Nephron (organoid): ENCODE results near the gene PVALB.
A peak's percentile ranks its signal among the peaks of the same experiment; 100 is the strongest.

Experiments used
- H3K27ac Mint-ChIP-seq, 3 experiments: 2 replicates each; pipeline ENCODE4 v1.8.0; 2020; ENCODE audit warnings: mixed read lengths in 3 of 3, mild to moderate bottlenecking in 2 of 3, moderate library complexity in 1 of 3
- H3K27me3 Mint-ChIP-seq: 2 replicates; pipeline ENCODE4 v1.8.0; 2021; ENCODE audit warnings: low read depth, mild to moderate bottlenecking, moderate library complexity, mixed read lengths
- H3K36me3 Mint-ChIP-seq: 2 replicates; pipeline ENCODE4 v1.8.0; 2020; ENCODE audit warnings: low read depth, mixed read lengths
- H3K4me1 Mint-ChIP-seq: 2 replicates; pipeline ENCODE4 v1.8.0; 2020; ENCODE audit warnings: mixed read lengths
- H3K4me3 Mint-ChIP-seq, 3 experiments: 2 replicates each; pipeline ENCODE4 v1.8.0; 2020; ENCODE audit warnings: mild to moderate bottlenecking in 3 of 3, mixed read lengths in 3 of 3, moderate library complexity in 2 of 3
- H3K9me3 Mint-ChIP-seq: 2 replicates; pipeline ENCODE4 v1.8.0; 2020; ENCODE audit warnings: mixed read lengths
- CTCF ChIP-seq, 3 experiments: fragments of 200-600 bp; sonication (generic); IDR thresholded peaks; one replicate each; pipeline ENCODE4 v1.5.0; 2021; ENCODE audit warnings: antibody characterized with exemption in 3 of 3; ENCODE audit not compliant: unreplicated experiment in 3 of 3

The PVALB gene

GRCh38 chr22:36796552-36797175, 20.2 kb downstream of the PVALB start:
- Mint-ChIP-seq H3K27ac (no peak overlapping the region), H3K4me1 (peaks cover 12% of the 10 kb centered on the region), H3K36me3 (no peaks in the 10 kb centered on the region), H3K27me3 (peaks cover 15% of the 10 kb centered on the region), H3K9me3 (no peaks in the 10 kb centered on the region), H3K4me3 (no peak overlapping the region)
- no peak for TF ChIP-seq CTCF (IDR thresholded peaks at IDR 0.05; ENCODE audit: unreplicated experiment in 3 of 3)

- Mint-ChIP-seq H3K36me3 (no peaks in the 10 kb centered on the region), H3K4me3 (no peak overlapping the region), H3K27ac (peak overlapping the region in 1 of 3 experiments; percentile 47), H3K4me1 (peaks cover 12% of the 10 kb centered on the region), H3K9me3 (no peaks in the 10 kb centered on the region), H3K27me3 (peaks cover 16% of the 10 kb centered on the region)
- no peak for TF ChIP-seq CTCF (IDR thresholded peaks at IDR 0.05; ENCODE audit: unreplicated experiment in 3 of 3)
Measured at GRCh38 chr22:36795633-36796032, 21.2 kb downstream of the PVALB start.

GRCh38 chr22:36790648-36791047, 26.2 kb downstream of the PVALB start:
- Mint-ChIP-seq H3K27ac (no peak overlapping the region), H3K36me3 (no peaks in the 10 kb centered on the region), H3K27me3 (peaks cover 25% of the 10 kb centered on the region), H3K4me1 (no peaks in the 10 kb centered on the region), H3K9me3 (no peaks in the 10 kb centered on the region), H3K4me3 (no peak overlapping the region)
- TF ChIP-seq CTCF (IDR thresholded peaks at IDR 0.05; ENCODE audit: unreplicated experiment in 3 of 3) = no peak

- Mint-ChIP-seq H3K4me3 (no peak overlapping the region), H3K4me1 (peaks cover 5% of the 10 kb centered on the region), H3K27me3 (peaks cover 45% of the 10 kb centered on the region), H3K36me3 (no peaks in the 10 kb centered on the region), H3K27ac (no peak overlapping the region), H3K9me3 (no peaks in the 10 kb centered on the region)
- TF ChIP-seq CTCF (IDR thresholded peaks at IDR 0.05; ENCODE audit: unreplicated experiment in 3 of 3) = no peak
Measured at GRCh38 chr22:36787204-36787988, 29.4 kb downstream of the PVALB start.

- no peaks in the 10 kb centered on the region for H3K36me3 Mint-ChIP-seq
- H3K27me3 Mint-ChIP-seq = peaks cover 53% of the 10 kb centered on the region
- H3K27ac Mint-ChIP-seq = no peak overlapping the region
- H3K4me3 Mint-ChIP-seq = no peak overlapping the region
- H3K4me1 Mint-ChIP-seq = peaks cover 12% of the 10 kb centered on the region
- no peaks in the 10 kb centered on the region for H3K9me3 Mint-ChIP-seq
- no peak for TF ChIP-seq CTCF (IDR thresholded peaks at IDR 0.05; ENCODE audit: unreplicated experiment in 3 of 3)
Measured at GRCh38 chr22:36783743-36784142, 33.1 kb downstream of the PVALB start.
